Anterior cingulate cortex (tissue), 58 donors: Measurements from ENCODE around the gene PDE4C.

ENCODE experiments used
- DNase-seq, 58 donors: peaks; one replicate each; lab custom pipeline; 2025; lab: John Stamatoyannopoulos, UW

Gene PDE4C

DNA sequence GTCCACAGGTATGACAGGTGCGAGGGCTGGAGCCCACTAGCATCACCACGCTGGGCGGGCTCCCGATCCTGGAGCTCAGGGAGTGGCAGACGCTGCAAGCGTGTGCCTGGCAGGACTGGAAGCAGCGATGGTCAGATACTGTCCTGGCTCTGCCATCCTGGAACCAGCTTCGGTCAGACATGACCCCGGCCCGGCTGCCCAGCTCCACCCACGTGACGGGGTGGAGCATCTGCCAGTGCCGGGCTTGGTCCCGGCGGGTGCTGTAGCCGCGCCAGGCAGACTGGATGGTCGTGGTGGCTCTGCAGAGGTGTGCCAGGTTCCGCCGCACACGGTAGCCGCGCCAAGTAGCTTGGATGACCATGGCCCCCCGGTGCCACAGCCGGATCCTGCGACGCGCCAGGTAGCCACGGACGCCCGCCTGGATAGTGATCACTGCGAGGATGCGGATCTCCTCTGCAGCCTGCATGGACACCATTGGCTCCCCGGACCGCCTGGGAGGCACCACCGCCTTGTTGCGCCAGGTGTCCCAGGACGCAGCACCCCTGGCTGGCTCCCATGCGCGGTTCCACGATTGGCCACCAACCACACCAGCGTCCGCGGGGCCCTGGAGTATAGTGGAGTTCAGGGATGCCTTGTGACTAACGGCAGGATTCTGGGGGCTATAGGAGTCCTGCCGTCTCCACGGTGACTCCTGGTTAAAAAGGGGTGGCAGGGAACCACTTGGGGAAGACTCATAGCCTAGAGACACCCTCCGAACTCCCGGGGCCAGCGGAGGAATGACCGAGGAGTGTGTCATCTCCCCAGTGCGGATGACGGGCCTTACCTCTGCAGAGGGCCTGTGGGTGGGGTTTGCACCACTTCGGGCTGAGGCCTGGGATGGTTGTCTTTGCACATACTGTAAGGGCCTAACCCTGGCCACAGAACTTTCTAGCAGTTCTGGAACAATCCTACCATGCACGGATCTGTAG is 31.5 kb upstream of the PDE4C start:
- DNase-seq: no peak

DNA sequence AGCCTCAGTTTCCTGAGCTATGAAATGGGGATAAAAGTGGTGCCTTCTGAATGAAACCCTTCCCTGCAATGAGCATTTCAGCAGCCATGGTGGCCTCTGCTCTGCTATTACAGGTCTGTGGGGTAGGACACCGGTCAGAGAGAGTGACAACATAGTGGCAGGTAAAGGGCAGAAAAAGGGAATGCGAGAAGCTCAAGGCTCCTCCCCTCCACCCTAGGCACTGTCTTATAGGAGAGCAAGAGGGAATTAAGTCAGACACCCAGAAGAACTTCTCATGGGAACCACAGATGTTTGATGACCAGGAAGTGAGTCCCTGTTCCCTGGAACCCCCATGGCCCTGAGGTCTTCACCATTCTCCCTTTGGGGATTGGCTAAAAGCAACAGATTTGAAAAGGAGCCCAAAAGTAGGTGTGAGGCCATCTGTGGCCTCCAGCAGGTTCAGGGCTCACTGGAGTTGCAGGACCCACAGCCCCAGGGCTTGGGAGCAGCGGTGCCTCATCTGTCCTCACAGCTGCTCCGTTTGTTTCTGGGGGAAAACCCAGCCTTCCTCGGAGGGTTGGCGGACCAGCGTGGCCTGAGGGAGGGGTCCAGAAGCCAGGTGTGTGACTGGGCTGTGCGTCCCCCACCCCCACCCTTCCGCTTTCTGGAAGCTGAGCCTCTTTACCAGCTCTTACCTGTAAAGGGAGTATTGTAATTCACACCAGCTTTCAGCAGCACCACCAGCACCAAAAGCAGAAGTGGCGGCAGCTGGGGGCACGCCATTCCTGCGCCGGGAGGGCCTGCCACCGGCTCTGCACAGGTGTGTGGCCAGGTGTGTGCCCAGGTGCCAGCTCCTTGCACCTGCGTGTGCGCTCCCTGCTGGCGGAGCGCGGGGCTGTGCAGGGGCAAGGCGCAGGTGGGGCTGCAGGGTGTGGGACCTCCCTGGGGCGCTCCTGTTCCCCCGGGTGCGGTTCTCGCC is 28.6 kb upstream of the PDE4C start:
- DNase-seq: no peak

DNA sequence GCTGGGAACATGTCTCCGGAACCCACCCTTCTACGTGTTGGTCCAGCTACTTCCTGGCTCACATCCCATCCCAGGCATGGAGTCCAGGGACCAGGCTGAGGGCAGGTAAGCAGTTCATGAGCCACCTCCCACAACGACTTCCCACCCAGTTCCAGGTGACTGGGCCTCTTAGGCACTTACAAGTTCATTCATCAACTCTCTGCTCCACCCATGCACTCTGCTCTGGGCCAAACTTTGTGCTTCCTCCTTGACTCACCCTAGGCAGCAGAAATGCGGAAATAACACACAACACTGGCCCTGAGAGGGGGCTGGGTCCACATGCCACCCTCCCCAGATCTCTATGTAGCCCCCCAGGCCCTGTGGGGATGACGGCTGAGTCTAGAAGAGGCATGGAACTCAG is 27.5 kb upstream of the PDE4C start:
- DNase-seq: peak in 1 of 58 donors; percentile 9

DNA sequence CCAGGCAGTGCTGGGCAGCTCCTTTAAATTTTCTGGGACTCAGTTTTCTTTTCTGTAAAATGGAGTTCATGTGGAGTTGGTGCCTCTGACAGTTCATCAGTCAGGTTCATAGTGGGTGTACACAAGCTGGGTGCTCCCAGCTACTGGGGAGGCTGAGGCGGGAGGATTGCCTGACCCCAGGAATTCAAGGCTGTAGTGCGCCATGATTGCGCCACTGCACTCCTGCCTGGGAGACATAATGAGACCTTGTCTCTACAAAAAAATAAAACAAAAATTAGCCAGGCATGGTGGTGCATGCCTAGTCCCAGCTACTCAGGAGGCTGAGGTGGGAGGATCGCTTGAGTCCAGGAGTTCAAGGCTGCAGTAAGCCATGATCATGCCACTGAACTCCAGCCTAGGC is 26.9 kb upstream of the PDE4C start:
- DNase-seq: no peak

DNA sequence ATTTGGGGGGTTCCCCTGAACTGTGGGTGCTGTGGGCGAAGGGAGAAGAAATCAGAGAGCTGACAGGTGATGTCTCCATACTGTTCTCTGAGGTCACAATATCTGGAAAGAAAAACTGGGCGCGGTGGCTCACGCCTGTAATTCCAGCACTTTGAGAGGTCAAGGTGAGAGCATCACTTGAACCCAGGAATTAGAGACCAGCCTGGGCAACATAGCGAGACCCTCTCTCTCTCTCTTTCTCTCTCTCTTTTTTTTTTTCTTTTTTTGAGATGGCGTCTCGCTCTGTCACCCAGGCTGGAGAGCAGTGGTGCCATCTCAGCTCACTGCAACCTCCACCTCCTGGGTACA is 26.1 kb upstream of the PDE4C start:
- no peak for DNase-seq

DNA sequence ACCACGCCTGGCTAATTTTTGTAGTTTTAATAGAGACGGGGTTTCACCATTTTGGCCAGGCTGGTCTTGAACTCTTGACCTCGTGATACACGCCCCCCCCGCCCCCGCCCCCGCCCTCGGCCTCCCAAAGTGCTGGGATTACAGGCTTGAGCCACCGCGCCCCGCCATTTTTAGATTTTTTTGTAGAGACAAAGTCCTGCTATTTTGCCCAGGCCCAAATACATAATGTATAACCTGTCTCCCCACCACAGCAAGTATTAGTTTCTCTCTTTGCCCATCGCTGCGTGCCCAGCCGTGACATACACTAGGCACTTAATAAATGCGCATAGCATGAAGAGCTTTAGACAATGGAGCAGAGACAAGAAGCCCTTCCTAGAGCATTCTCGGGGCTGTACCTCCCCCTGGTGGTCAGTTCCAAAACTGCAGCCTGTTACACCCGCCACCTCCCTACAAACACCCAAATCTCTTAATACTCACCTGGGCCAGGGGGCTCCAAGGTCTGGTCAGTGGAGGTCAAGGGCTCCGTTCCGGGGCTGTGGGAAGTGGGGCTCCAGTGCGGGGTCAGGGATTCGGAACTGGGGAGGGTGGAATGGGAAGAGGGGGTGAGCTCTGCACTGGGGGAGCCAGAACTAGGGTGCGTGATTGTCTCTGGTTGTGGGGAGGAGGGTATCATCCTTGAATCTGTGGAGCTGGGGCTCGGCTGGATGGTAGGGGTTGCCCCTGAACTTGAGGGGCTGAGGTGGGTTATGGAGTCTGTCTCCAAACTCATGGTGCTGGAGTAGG is 25.5 kb upstream of the PDE4C start:
- DNase-seq: peak in 54 of 58 donors; percentile 10 to 76 (median 44)

DNA sequence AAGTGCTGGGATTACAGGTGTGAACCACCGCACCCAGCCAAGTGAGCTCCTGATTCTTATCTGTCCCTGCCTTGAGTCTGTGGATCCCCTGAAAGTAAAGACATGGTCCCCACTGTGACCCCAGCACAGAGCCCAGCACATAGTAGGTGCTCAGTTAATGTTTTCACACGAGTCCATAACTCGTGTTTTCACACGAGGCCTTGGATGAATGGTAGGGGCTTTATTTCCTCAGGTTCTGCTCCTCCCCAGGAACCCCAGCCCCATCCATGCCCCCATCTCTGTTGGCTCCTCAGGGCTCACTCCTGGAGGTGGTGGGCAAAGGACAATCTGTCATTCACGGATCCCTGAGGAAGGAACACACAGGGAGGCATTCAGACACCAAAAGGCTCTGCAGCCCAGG is 23.6 kb upstream of the PDE4C start:
- no peak for DNase-seq

DNA sequence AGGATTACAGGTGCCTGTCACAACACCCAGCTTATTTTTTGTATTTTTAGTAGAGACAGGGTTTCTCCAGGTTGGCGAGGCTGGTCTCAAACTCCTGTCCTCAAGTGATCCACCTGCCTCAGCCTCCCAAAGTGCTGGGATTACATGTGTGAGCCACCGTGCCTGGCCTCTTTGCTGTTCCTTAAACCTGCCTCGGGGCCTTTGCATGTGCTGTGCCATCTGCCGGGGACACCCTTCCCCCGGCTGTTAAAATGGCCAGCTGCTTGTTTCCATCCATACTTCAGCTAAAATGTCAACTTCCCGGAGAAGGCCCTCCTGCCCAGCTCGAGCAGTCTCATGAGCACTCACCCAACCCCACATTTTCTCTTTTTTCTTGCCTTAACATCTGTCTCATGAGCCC is 19.1 kb upstream of the PDE4C start:
- DNase-seq: no peak

DNA sequence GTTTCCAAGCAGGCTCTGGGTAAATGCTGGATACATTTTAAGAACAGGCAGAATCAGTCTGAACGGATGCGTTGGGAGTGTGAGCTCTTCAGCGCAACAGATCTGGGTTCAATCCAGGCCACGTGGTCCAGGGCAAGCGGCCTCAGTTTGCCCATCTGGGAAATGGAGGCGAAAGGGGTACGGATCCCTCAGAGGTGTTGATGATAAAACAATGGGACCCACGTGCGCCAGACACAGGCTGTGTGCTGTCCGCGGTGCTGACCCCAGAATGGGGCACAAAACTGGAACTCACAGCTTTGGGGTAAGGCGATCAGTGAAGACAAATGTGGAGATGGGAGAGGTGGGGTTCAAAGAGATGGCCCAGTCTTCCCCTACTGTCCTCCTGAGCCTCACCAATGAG is 13.1 kb upstream of the PDE4C start:
- DNase-seq: no peak

DNA sequence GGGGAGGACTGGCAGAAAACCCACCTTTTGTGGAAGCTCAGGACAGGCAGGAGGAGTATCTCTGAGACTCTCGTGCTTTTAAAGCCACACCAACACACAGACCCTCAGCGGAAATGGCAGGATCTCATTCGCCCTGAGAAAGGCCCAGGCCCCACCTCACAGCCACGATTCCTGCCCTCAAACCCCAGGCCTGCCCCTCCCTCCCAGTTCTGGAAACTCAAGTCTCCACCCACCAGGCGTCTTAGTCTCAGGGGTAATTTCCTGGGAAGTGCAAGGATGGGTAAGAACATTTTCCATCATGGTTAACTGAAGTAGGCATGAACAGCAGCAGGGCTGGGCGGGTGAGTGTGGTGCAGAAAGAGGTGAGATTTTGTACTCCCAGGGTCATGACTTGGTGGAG is 8.0 kb upstream of the PDE4C start:
- DNase-seq: no peak

DNA sequence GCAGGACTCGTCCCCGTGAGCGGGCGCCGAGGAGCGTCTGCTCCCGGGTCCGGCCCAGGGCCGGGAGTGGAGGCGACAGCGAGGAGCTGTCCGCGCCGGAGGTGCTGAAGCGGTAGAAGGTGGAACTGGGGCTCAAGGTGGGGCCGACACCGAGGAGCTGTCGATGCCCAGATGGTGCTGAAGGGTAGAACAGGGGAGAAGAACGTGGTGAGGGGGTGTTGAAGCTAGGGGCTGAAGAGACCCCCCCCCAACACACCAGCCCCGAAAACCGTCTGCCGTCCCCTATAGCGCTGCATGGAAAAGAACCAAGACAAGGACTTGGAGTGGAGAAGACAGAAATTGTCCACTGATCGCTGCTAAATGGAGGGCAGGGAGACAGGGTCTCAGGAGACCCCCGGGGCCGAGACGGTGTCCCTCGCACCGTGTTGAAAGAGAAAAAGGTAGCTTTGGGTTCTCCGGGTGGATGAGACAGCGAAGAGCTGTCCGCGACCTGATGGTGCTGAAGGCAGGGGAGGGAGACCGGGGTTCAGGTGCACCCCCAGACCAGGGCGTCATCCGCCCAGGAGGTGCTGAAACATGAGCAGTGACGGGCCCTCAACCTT is 7.1 kb upstream of the PDE4C start:
- DNase-seq: peak in 4 of 58 donors; percentile 4 to 40 (median 16)

DNA sequence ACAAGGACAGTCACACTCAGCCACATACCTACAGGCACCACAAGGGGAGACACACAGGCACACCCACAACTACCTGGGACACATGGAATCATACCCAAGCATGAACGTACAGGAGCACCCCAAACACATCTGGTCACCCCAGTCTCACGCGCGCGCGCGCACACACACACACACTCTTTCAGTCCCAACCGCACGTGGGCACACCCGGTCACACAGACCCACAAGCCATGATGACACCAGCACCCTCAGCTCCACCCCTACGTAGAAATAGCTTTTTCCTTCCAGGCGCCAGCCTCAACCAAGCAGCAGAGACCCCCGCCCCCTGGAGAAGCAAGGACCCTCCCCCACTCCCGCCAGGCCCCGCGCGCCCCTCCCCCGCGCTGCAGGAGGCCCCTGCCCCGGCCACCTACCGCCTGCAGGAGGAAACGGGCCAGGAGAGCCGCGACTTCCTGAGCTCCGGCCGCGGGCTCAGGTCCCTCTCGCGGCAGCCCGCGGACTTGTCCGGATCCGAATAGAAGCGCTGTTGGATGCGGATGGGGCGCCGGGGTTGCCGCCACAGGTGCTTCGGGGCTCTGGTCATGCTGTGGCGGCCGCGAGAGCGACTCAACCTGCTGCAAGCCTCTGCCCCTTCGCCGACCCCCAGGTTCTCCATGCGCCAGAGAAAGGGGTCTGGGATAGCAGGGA is 6.4 kb upstream of the PDE4C start:
- peak in 2 of 58 donors; percentile 21 to 40 for DNase-seq

DNA sequence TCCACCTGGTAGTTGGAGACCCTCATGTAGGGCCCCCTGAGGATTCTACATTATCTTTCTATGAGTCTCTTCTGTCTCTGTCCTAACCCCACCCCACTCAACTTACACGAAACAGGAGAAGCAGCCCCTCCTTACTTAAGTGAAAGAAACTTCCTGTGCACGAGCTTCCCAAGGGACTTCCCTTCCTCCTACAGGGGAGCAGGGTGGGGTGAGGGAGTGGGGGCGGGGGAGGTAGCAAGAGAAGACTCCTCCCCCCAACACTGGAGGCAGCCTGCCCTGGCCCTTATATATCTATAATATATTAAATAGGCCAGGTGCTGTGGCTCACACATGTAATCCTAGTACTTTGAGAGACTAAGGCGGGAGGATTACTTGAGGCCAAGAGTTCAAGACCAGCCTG is 5.5 kb upstream of the PDE4C start:
- no peak for DNase-seq

DNA sequence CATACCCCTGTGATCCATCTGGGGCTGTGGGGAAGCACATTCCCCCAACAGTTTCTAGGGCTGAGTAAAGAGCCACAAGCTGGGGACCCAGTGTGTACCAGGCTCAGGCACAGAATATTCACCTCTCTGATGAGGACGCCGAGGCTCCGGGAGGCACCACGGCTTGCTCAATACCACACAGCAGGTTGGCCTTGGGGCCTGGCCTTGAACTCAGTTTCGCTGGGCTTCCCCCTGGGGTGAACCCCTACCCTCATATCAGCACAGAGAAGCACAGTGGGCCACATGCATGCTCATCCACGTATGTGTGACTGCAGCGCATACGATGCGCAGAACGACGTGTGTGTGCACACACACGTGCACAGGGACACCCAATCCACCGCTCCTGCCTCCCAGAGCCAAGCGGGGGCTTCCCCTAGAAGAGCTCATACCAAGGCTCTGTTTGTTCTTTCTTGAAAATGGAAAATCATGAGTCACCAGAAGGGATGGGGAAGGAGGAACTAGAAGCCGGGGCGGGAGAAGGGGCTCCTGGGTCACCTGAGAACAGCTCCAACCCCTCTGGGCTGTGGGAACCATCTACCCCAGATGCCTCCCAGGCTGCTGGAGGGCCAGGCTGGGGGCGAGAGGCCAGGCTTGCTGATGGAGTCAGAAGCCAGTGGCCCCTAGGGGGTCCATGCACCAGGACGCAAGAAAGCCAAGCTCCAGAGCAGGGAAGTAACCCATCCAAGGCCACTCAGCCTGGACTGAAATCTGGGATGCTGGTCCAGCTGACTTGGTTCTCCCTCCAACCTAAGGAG is 4.9 kb upstream of the PDE4C start:
- DNase-seq: peak in 12 of 58 donors; percentile 6 to 53 (median 27)

DNA sequence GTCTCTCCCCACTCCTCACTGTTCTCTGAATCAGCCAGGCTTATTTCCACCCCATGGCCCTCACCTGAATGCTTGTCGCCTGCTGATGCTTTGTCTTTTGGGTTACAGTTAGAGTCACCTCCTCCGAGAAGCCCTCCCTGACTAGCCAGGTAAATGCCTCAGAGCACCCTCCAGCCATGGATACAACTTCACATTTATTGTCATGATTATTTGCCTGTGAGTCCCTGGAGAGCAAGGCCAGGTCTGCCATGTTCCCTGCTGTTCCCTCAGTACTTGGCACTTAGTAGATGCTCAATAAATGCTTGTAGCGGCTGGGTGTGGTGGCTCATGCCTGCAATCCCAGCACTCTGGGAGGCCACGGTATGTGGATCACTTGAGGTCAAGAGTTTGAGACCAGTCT is 3.7 kb upstream of the PDE4C start:
- no peak for DNase-seq

DNA sequence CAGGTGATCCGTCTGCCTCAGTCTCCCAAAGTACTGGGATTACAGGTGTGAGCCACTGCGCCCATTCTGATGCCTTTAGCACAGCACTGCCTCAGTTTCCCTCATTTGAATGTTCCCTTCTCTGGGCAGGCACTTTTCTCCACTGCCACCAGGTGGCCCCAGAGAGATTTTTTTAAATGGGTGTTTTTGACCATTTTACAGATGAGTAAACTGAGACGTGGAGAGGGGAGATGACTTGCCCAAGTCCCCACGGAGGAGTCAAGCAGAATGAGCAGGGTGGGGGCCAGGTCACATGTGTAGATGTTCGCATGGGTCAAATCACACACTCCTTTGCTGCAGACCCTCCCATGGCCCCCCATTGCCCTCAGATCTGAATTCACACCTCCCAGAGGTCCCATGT is 3.2 kb upstream of the PDE4C start:
- no peak for DNase-seq

DNA sequence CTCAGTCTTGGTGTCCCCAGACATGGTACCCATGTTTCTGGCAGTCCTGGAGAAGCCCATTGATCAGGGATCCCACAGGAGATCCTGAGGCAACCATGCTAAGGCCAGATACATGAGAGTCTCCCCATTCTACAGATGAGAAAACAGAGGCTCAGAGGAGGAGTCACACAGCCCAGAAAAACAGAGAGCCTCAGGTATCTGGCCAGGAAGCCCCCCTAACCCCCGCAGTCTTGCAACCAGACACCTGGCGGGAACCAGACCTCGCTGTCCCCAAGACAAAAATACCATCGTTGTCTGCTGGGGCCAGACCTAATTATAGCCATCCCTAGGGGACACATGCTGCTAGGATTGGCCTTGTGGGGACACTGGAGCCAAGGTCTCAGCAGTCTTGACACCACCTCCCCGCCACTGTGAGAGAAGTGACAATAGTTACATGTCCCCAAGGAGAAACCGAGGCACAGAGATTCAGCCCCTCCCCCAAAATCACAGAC is 1.6 kb upstream of the PDE4C start:
- DNase-seq: no peak

DNA sequence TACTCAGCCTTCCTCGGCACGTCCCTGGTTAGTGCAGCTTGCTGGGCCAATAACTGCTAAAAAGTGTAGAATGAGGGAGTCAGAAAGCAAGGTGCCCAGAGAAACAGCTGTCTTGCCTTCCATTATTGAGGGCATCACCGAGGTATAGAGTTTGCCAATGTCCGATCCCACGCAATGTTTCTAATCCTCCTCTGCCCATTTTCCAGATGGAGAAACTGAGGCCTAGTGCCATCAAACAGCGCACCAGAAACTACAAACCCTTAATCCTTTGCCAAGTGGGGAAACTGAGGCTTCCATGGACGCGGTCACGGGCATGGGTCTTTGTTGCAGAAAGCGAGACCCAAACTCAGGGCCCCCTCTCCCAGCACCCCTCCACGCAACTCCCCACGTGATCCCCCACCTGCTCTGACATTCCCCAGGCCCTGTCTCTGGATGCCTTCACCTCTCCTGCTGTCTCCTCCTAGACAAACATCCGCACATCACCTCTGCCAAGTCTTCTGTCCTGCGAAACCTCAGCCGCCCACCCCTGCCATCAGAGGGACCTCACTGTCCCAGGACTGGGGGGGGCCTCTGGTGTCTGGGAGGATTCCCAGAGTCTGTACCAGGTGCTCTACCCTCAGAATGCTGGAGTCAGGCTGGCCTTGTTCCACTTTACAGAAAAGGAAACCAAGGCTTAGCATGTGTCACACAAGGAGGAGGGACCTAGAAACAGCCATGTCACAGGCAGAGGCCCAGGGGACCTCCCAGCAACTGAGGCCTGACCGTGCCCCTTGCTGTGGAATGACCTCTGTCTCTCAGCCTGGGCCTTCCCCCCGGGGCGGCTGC is 930 bp upstream of the PDE4C start:
- no peak for DNase-seq
